ENCODE results near the gene SYCP2.

The SYCP2 gene

DNA sequence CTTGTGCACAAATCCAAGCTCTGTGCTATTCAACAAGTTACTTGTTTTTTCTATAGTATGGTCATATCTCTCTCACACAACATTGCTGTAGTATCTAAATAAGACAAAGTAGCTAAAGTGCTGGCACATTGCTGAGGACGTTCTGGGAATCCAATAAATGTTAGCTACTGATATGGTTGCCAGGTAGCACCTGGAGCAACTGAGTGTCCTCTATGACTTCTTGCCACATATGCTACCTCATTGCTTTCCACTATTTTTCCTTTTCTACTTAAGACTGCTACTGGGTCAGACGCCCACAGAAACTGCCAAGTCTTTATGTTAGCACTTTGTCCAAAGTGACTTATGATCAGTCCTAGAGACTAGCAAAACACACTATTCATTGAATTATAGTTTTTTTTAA, 85.3 kb downstream of the SYCP2 start:
- no peak for DNase-seq (ENCODE audit: low spot score)
- TF ChIP-seq, protein P1, sequence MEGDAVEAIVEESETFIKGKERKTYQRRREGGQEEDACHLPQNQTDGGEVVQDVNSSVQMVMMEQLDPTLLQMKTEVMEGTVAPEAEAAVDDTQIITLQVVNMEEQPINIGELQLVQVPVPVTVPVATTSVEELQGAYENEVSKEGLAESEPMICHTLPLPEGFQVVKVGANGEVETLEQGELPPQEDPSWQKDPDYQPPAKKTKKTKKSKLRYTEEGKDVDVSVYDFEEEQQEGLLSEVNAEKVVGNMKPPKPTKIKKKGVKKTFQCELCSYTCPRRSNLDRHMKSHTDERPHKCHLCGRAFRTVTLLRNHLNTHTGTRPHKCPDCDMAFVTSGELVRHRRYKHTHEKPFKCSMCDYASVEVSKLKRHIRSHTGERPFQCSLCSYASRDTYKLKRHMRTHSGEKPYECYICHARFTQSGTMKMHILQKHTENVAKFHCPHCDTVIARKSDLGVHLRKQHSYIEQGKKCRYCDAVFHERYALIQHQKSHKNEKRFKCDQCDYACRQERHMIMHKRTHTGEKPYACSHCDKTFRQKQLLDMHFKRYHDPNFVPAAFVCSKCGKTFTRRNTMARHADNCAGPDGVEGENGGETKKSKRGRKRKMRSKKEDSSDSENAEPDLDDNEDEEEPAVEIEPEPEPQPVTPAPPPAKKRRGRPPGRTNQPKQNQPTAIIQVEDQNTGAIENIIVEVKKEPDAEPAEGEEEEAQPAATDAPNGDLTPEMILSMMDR (IDR thresholded peaks at IDR 0.05): no peak
- no peak overlapping the region for H3K27ac ChIP-seq
- H3K4me3 ChIP-seq: no peak overlapping the region

DNA sequence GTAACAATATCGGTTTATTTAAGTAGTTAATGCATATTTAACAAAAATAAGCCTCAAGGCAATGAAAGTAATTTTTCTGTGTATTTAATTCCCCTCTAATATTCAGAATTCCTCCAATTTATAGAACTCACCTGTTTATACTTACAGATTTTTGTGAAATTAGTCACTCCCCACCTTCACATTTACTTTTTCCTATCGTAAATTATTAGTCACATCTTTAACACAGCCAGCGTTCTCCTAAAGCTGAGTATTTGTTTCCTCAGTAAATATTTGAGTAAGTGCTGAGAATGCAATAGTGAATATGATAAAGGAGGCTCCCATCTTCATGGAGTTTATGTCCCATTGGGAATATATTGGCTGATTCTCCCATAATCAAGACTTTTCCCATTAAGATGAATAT, 88.0 kb downstream of the SYCP2 start:
- TF ChIP-seq, protein P1 (IDR thresholded peaks at IDR 0.05): no peak
- DNase-seq (ENCODE audit: low spot score): no peak
- H3K27ac ChIP-seq: no peak overlapping the region
- H3K4me3 ChIP-seq: no peak overlapping the region

DNA sequence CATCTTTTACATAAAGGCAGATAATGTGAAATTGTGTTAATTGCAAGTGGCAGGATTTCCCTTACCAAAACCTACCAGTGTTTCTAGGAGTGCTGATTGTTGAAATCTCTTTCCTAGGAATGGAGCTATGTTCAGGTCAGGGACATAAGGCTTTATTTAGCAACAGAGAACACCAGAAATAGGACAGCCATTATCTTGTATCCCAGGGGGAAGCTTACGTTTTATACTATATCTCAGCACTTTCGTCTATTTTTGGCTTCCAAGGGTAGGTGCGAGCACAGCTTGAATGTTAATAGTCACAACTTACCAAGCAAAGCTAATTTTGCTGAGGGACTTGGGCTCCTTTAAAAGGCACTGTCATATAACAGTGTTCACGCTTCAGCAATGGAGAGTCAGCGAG, 94.0 kb downstream of the SYCP2 start:
- DNase-seq (ENCODE audit: low spot score): no peak
- TF ChIP-seq, protein P1 (IDR thresholded peaks at IDR 0.05): no peak
- Histone ChIP-seq H3K4me3 (no peak overlapping the region), H3K27ac (no peak overlapping the region)

DNA sequence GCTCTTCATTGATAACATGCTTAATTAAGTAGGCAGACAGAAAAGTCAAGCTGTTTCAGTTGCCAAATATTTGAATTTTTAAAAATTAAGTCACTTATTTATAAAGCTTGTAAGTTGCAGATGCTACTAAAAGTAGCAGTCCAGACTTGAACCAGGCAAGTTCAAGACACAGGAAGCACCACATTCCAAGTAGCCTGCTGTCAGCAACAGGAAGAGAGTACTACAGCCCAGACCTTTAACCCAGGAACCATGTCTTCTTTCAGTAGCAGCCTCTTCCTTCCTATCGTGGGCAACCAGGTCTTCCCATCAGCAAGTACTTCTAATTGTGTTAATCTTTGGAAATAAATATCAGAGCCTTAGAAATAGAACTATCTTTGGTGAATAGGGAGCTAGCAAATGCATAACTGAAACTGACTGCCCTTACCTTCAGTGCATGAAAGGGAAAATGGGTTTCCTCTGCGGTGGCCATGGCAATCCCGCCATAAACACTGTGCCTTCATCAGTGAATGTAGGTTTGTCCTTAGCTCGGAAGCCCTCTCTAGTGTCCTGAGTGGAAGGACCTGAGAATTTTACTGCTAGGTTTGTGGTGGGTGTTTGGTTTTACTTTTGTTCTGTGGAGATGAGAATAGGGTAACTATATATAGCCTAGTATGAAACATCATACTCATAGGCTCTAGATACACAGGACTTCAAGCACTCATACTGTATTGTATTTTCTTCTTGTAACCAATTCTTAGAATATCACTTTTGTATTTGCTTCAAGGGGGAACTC, 95.6 kb downstream of the SYCP2 start:
- TF ChIP-seq, protein P1 (IDR thresholded peaks at IDR 0.05): no peak
- Histone ChIP-seq H3K4me3 (no peak overlapping the region), H3K27ac (no peak overlapping the region)
- no peak for DNase-seq (ENCODE audit: low spot score)

DNA sequence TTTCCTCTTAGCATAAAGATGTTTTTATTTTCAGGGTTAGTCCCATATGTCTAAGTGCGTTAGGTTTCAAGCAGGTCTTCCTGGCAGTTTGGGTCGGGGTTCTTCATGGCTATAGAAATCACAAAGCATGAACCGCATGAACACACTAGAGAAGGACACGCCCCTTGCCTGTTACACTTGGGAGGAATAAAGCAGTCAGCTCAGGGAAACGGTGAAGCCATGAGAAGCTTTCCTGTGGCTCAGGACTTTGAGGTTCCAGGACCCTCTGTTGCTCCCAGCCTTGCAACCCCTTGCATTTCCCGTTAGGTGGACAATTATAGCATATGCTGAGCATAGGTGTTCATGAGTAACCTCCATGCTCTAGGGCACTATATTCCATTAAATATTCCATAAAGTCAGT, 96.7 kb downstream of the SYCP2 start:
- DNase-seq (ENCODE audit: low spot score): no peak
- H3K4me3 ChIP-seq: no peak overlapping the region
- H3K27ac ChIP-seq: no peak overlapping the region
- TF ChIP-seq, protein P1 (IDR thresholded peaks at IDR 0.05): no peak

DNA sequence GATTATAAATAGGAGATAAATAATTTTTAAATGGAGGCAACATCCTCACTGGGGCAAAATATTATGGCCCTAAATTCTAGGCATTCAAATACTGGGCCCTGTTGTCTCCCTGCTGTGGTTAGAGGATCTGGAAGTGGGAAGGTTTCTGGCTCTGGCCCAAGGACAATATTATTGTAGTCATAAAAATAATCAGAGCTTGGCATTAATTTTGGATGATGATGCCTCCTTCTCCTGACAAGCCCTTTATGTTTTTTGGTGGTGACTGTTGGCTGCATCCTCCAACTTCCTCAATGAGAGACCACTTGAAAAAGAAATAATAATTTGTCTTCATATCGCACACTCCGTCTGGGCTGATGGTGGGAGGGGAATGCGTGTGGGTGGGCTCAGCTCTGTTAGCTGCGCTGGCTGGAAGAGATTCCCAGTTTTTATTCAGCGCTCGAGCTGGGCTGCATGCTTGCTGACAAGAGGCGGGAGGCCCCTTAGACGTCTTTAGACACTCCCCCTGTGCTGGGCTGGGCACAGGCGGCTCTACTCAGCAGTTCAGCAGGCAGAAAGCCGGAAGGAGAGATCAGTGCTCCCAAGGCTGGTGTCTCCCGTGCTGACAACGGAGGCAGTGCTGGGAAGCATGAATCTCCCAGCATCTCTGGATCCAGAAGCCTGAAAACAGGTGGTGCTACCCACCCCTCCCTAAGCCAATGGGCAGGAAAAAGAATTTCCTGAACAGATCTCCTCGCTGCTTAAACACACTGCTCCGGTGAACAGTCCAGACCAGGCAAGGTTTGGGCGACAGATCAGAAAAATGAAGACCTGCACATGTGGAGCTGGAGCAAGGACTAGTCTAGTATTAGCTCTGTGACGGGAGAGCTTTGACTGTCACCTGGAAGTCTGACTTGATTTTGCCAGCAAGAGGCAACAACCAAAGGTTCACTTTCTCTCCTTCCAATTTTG, 97.7 kb downstream of the SYCP2 start:
- Histone ChIP-seq H3K4me3 (peak overlapping the region; percentile 64), H3K27ac (peak overlapping the region in 1 of 2 donors; percentile 27)
- DNase-seq (ENCODE audit: low spot score): no peak
- TF ChIP-seq, protein P1 (IDR thresholded peaks at IDR 0.05): no peak

Data from coronary artery (tissue), 2 donors.